ENCODE results near the gene OCSTAMP.

DNA sequence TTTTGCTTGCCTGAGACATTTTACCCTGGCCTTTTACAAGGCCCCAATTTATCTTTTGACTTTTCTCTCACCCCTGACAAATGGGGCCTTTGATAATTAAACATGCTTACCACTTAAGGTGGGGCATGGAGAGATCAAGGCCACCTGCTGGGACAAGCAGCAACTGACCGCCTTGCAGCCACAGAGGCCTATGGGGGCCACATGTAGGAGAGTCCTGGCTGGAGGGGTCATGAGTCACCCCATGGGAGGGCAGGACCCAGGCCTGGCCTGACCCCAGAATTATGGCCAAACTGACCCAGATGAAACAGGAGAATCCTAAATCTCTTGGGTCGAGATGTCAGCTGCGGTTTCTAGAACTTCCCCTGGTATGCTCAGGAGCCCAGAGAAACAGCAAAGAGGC is 8.5 kb upstream of the OCSTAMP start:
- TF ChIP-seq POLR2AphosphoS5 (IDR thresholded peaks at IDR 0.05) (no peak), CTCF (IDR thresholded peaks at IDR 0.05) (no peak), POLR2A (IDR thresholded peaks at IDR 0.05) (no peak)
